Activated CD8-positive, alpha-beta memory T cell treated with anti-CD3 and anti-CD28 coated beads for 36 hours (primary cell): ENCODE data around the gene DENND6B. TPM values are rescaled to one million over a fixed set of nuclear protein-coding genes. Genes with fewer than 3 reads are reported as not detected.

Source experiments
- CTCF ChIA-PET: fragments of 350-600 bp; sonication (Branson Sonifier 250); formaldehyde crosslinking; loops from one replicate; lab custom pipeline; 2021; ENCODE audit warnings: antibody characterized with exemption; lab: Charles Lee
- POLR2A ChIA-PET: fragments of 350-600 bp; sonication (Branson Sonifier 250); formaldehyde crosslinking; loops from one replicate; lab custom pipeline; 2021; ENCODE audit warnings: antibody characterized with exemption; lab: Charles Lee
- total RNA-seq, 2 experiments: library from RNA; stranded (reverse); gene quantifications; one replicate each; pipeline ENCODE4 v1.2.3, GENCODE V29; 2021

The DENND6B gene
- total RNA-seq, 2 experiments from 2014 or later, result 4.3 to 4.4 TPM

DNA sequence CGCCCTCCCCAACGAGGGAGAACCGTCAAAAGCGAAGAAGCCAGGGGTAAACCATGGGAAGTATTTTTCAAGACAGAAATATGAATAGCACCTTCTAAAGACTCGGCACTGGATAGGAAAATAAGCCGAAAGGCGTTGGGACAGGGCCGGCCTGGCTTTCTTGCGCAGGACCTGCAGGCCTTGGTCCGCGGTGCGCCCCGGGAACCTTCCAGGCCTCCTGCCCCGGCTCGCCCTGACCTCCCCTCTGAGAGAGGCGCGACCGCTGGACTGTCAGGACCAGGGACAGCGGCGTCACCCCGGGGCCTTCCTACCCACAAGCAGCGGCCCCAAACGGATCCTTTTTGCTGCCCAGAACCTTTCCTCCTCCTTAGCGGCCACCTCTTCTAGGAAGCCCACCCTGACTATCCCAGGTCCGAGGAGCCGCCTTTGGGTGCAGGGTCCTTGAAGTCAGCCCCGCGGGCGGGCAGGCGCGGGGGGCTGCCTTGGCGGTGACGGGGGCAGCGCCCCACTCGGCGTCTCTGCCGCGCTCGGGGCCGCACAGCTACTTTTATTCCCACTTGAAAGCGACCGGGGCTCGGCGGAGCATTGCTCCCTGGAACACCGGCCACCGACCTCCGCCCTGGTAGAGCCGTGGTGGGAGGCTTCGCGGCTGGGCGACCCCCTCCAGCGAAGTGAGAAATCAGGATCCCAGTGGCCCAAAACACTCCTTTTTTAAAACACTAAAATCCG lies 56.0 kb downstream of the DENND6B start:
- POLR2A ChIA-PET, result no interaction called here
- CTCF ChIA-PET, result interaction anchor here (1.7 kb wide), 1 partner anchor 10 kb away, joined by 4 read pairs; the partner anchor contains the start of gene MAPK12

DNA sequence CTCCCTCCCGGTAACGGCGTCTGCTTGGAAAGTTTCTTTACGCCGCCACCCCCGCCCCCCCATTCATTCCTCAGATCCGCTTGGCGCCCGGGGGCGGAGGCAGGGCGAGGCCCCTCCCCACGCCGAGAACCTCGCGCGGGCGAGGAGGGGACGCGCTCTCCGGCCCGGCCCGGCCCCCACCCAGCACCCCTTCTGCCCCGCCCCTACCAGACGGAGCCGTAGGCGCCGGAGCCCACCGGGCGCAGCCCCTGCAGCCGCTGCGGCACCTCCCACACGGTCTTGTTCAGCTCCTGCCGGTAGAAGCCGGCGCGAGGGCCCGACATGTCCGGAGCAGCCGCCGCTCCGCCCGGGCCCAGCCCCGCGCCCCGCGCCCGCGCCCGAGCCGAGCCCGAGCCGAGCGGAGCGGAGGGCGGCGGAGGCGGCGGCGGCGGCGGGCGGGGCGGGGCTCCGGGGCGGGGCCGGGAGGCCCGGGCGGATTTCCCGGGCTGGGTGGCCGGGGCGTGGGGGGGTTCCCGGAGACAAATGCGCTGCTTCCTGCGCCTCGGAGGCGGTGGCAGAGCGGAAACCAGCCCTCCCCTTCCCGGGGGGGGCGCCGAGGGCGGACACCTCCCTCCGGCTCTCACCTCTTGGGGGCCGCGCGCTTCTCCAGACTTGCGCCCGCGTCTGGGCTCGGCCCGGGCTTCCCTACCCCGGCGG lies 56.7 kb downstream of the DENND6B start, which contains the start of gene MAPK11:
MAPK11 (minus strand) TSS at position 411 of the 696 bp plus-strand sequence; CDS start at position 323, 88 bp downstream.
- CTCF ChIA-PET, result no interaction called here

DNA sequence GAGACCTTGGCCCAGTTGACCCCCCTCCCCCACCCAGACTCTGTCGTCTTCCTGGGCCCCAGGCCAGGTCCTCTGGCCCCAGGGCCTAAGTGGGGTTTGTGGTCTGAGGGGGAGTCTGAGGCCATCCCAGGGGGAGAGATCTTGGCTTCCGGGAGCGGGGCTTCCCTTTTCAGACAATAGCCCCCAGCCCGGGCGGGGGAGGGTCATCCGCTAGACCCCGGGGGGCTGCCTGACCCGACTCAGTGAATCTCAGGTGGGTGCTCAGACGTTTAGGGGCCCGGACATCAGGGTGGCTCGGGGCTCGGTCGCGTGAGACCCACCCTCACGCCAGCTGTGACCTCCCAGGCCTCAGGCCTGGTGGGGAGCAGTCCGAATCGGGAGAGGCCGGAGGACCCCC lies 57.2 kb downstream of the DENND6B start:
- POLR2A ChIA-PET, result no interaction called here
- CTCF ChIA-PET, result no interaction called here

More for the DNA sequence above, 56.7 kb downstream of the DENND6B start, which contains the start of gene MAPK11:
- POLR2A ChIA-PET, result no interaction called here

DNA sequence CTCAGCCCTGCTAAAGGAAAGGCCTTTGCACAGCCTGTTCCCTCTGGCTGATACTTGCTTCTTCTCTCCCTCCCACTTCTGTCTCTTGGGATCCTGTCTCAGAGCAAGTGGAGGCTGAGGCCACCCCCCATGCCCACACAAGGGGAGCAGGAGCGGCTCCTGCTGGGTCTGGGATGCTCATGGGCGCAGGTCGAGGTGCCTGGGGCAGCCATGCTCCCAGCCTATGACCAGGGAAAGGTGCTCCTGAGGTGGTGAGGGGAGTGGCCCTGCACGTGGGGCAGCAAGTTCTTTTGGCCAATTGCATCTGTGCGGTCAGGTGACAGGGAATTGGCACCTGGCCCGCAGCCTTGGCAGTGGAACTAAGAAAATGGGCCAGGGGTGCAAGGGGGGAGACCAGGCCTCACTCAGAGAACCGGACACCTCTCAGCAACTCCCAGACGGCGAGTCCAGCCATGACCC lies 58.1 kb downstream of the DENND6B start:
- ChIA-PET POLR2A (no interaction called here), CTCF (no interaction called here)

DNA sequence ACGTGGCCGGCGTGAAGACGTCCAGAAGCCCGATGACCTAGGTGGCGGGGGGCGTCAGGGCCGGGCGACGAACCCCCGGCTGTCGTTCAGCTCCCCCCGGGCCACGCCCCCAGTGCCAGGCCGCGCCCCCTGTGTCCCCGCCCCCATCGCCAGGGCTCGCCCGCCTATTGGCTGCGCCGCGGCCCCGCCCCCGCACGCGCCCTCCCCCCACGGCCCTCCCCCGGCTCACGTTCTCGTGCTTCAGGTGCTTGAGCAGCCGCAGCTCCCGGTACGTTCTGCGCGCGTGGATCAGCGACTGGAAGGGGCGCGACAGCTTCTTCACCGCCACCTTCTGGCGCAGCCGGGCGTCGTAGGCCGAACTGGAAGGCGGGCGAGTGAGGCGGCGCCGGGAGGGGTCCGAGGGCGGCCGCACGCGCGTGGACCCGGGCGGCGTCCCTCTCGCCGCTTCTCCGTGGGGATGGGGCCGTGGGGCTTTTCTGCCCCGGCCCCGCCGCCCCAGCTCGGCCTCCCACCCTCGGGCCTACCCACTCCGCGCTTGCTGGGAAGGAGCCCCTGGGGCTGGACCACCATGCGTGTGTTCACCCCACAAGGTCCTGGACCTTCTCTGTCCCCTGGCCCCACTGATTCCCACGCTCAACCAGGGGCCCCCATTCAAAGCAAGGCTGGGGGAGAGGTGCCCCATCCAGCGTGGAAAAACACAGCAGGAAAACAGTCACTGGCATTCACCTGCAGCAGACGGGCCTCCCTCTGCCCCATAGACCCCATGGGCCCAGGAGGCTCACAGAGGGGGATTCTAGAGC lies 59.0 kb downstream of the DENND6B start:
- POLR2A ChIA-PET, result no interaction called here
- CTCF ChIA-PET, result interaction anchor here (1.5 kb wide), 1 partner anchor 15 kb away, joined by 6 read pairs; no protein-coding TSS in a partner anchor

DNA sequence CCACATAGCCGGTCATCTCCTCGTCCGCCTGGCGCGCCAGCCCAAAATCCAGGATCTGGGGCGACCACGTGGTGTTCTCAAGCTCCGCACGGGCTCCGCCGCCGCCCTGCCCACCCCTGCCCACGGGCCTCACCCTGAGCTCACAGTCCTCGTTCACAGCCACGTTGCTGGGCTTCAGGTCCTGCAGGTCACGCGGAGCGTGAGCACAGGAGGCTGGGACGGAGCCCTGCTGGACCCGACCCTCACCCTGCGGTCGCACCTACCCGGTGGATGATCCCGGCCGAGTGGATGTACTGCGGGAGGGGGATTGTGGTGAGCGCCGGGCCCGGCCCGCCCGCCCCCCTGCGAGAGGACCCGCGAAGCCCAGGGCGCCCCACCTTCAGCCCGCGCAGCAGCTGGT lies 59.8 kb downstream of the DENND6B start:
- POLR2A ChIA-PET, result no interaction called here
- CTCF ChIA-PET, result interaction anchor here (0.6 to 1.5 kb wide), 2 partner anchors 15 to 75 kb away, joined by 3 to 6 read pairs; no protein-coding TSS in a partner anchor

DNA sequence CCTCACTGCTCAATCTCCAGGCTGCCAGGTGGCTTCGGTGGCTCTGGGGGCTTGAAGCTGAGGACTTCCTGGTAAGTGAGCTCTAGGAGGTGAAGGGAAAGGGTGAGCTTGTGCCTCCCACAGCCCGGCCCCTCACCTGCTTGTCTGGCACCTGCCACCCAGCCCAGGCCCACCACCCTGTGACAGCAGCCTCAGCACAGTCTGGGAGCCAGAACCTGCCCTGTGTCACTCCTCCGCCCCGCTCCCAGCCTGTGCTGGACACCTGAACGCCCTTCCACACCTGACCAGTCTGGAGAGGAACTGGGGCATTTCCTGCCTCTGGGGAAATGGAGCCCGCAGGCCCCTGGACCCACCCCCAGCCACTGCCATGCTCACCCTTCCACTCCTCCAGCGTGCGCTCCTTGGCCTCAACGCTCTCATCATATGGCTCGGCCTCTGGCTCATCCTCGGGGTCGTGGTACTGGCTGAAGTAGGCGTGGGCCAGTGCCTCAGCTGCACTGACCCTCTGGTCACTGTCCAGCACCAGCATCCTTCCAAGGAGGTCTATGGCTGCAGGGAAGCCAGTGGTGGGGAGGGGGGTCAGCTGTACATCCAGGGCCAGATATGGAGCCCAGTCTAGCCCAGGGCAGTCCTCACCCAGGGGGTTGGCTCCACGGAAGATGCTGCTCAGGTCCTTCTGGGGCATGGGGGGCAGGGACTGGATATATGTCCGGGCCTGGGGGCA lies 61.7 kb downstream of the DENND6B start:
- ChIA-PET CTCF (interaction anchor here (0.6 to 1.5 kb wide), 4 partner anchors 9 to 405 kb away, joined by 3 read pairs; no protein-coding TSS in a partner anchor), POLR2A (no interaction called here)

DNA sequence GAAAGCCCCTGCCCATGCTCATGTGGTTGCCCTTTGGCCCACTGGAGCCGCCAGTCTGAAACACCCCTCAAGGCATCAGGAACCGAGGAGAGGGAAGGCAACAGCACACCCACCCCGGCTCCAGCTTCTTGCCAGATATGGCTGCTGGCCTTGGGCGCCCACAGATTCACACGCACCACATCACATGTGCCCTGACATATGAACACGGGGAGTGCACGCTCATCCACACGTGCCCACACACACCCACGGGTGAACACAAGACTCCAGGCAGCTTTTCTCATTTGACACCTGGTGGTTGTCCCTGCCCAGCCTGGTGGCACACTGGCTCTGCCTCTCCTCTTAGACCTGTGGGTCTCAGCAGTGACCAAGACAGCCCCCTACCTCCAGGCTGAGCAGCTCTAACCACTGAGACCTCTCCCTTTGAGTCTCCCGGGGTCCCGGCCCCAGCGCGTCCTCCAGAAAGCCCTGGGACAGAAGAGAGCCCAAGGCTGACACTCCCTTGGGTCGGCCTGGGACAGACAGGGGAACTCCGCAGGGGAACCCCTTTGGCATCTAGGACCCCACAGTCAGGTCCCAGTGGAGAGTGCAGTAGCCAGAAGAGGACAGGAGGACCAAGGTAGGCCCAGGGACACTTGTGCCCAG lies 62.6 kb downstream of the DENND6B start:
- CTCF ChIA-PET, result interaction anchor here (0.6 to 2.7 kb wide), 5 partner anchors 10 to 406 kb away, joined by 3 to 9 read pairs (median 5); partner anchors contain the start of genes DENND6B and HDAC10
- POLR2A ChIA-PET, result no interaction called here

DNA sequence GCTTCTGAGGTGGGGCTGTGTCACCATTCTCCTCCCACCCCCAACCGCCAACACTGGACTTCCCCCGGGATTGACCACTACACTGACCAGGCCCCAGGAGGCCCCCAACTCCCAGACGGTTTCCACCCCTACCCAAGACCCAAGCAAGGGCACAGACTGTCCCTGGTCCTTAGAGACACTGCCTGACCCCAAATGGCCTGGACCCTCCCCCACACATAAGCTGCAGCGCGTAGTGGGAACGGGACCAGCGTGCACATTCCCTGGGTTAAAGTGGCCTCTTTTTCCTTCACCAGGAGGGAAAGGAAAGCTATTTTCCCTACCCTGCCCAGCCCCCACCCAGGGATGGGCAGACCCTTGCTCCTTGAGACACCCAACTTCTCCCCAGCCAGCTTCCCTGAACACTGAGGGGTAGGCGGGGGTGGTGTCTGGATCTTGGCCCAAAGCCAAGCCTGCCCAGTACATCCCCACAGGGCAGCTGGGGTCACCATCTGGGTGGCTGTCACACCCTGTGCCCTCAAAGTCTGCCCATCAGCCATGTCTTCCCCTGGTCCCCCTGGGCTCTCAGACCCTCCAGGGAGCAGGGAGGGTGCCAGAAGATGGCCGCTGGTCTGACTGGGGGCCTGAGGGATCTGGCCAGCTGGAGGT lies 63.7 kb downstream of the DENND6B start:
- POLR2A ChIA-PET, result no interaction called here
- CTCF ChIA-PET, result interaction anchor here (1.3 to 2.7 kb wide), 6 partner anchors 11 to 358 kb away, joined by 3 to 9 read pairs (median 4); partner anchors contain the start of genes DENND6B and HDAC10

DNA sequence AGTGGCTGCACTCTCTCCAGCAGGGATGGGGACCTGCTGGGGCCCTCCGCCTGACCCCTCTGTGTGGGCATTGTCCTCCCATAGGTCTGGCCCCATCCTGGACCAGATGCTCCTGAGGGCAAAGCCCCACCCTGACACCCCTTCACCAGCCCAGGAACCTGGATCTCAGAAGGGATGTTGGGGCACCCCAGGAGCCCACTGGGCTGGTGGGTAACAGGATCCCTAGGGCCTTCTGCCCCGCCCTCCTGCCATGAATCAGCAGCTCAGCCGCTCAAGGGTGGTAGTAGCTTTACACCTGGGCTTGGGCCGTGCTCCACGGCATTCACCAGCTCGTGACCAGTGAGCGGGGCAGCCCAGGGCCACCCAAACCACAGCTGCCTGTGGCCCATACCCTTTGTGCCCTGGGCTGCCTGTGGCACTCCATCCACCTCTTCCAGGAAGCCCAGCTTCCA lies 64.3 kb downstream of the DENND6B start:
- CTCF ChIA-PET, result interaction anchor here (1.3 to 2.7 kb wide), 6 partner anchors 11 to 358 kb away, joined by 3 to 11 read pairs (median 4); partner anchors contain the start of gene DENND6B
- POLR2A ChIA-PET, result no interaction called here

DNA sequence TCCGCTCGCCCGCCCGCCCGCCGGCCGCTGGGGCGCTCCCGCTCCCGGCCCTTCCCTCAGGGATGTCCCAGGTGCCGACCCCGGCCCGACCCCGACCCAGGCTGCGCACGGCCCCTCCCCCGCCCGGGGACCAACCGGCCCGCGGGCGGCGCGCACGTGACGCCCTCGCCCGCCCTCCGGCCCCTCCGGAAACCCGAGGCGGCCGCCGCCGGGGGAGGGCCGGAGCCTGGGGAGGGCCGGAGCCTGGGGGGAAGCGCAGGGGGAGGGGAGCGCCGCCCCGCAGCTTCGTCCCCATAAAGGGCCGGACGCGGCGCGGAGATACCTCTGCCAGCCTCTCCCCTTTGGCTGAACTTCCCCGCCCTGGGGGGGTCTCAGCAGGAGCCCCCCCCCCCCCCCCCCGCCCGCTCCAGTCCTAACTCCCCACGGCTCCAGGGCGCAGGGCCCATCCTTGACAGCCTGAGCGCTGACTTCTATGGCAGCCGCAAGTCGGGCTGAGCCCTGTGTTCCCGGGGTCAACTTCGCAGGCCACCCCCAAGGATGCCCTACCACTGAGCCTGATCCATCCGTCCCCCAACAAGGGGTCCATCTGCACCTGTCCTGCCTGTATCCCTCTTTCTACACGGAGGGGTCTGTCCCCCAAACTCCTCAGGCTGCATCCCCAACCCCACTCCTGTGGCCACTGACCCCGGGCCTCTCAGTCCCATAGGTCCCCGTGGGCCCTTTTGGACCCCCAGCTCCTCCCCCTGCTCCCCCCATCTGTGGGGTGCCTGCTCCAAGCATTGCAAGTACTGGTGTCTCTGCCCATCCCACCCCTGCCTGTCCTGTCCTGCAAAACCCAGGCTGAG lies 65.0 kb downstream of the DENND6B start, which contains the start of gene MAPK12:
MAPK12 (minus strand) TSS at position 69 of the 845 bp plus-strand sequence. CDS start 174 bp downstream, outside the sequence.
- CTCF ChIA-PET, result interaction anchor here (1.3 to 2.7 kb wide), 7 partner anchors 10 to 138 kb away, joined by 3 to 11 read pairs (median 4); partner anchors contain the start of gene TUBGCP6
- POLR2A ChIA-PET, result interaction anchor here (2.1 kb wide), 1 partner anchor 11 kb away, joined by 7 read pairs; the partner anchor contains the start of gene HDAC10

DNA sequence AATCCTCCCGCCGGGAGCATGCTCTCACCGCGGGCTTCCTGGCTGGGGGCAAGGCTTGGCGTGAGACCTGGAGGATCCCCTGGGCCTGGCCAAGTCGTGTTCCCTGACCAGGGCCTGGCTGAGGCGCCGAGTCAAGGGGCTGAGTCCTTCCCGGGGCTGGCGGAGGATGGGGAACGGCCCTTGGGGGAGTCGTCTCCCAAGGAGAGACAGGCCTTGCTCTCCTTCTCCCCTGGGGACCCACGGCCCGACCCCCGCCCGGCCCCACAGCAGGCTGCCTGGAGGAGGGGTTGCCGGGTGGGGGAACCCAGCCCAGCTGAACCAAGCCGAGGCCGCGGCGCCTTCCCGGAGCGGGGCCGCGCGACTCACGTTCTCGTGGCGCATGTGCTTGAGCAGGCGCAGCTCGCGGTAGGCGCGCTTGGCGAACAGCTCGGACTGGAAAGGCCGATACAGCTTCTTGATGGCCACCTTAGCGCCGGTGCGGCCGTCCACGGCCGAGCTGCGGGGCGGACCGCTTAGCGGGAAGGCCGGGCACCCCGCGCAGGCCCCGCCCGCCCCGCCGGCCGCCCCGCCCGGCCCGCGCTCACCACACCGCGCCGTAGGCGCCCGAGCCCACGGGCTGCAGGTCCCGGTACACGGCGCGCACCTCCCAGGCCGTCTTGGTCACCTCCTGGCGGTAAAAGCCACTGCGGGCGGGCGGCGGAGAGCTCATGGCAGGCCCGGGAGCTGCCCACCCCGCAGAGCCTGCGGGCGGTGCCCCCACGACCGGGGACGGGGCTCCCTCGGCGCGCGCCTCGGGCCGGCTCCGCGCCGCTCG lies 65.8 kb downstream of the DENND6B start:
- POLR2A ChIA-PET, result interaction anchor here (2.1 kb wide), 1 partner anchor 10 kb away, joined by 7 read pairs; the partner anchor contains the start of gene HDAC10
- CTCF ChIA-PET, result interaction anchor here (1.3 to 2.7 kb wide), 6 partner anchors 9 to 80 kb away, joined by 3 to 11 read pairs (median 6); partner anchors contain the start of gene TUBGCP6

DNA sequence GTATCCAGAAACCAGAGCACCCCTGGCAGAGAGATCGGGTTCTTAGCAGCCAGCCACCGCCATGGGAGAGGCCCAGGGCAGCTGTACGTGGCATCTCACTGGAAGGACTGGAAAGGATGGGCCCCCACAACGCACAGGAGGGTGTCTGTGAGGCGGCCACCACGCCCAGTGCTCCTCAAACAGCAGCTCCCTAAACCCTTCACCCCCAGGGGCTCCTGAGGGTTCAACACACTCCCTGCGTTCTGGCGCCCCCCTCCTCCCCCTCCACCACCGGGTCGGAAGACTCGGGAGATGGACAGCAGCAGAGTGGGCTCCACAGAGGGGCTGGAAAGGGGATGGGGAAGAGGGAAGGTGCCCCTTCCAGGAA lies 66.4 kb downstream of the DENND6B start:
- CTCF ChIA-PET, result interaction anchor here (1.2 to 2.2 kb wide), 6 partner anchors 8 to 81 kb away, joined by 3 to 11 read pairs (median 4); partner anchors contain the start of genes HDAC10 and TUBGCP6
- POLR2A ChIA-PET, result interaction anchor here (2.1 kb wide), 1 partner anchor 9 kb away, joined by 7 read pairs; the partner anchor contains the start of gene HDAC10

DNA sequence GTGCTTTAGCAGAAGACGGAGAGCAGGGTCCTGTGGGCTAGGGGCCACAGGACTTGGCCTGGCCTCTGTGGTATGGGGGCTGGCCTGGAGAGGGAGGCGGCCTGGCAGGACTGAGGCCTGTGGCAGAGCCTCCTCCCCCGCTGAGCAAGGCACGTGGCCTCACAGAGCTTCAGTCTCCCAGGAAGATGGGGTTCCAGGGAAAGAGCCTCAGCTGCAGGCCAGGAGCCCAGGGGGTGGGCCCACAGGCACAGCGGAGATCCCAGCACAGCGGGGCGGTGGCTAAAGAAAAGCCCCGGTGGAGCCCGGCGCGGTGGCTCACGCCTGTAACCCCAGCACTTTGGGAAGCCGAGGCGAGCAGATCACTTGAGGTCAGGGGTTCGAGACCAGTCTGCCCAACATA lies 67.5 kb downstream of the DENND6B start:
- POLR2A ChIA-PET, result interaction anchor here (2.1 kb wide), 1 partner anchor 8 kb away, joined by 7 read pairs; the partner anchor contains the start of gene HDAC10
- CTCF ChIA-PET, result interaction anchor here (1.2 kb wide), 1 partner anchor 8 kb away, joined by 3 read pairs; the partner anchor contains the start of gene HDAC10
